CD4-positive, alpha-beta T cell treated with Interleukin-2 at 100 ng/mL for 4 hours (primary cell): ENCODE results near the gene KIF26B.
"Not testable (repeated sequence)": the region's sequence is repeated elsewhere in the genome, so short reads cannot be mapped to it uniquely, and the experiment has no call there.

Experiments used
- DNase-seq: peaks from one replicate; pipeline ENCODE4 v3.0.0-alpha.2; 2020; ENCODE audit warnings: low spot score

The KIF26B gene

GRCh38 chr1:245654460-245655050 lies 499.8 kb downstream of the KIF26B start:
- DNase-seq: no peak

GRCh38 chr1:245656189-245656717 lies 501.5 kb downstream of the KIF26B start:
- no peak for DNase-seq

GRCh38 chr1:245657371-245657770 lies 502.6 kb downstream of the KIF26B start:
- no peak for DNase-seq

GRCh38 chr1:245663373-245663772 lies 508.6 kb downstream of the KIF26B start:
- DNase-seq: no peak

- DNase-seq: no peak
Measured at GRCh38 chr1:245663841-245664240, 509.1 kb downstream of the KIF26B start.

- no peak for DNase-seq
Measured at GRCh38 chr1:245666412-245666811, 511.6 kb downstream of the KIF26B start.

GRCh38 chr1:245671349-245671748 lies 516.6 kb downstream of the KIF26B start:
- DNase-seq: no peak

- no peak for DNase-seq
Measured at GRCh38 chr1:245671966-245672767, 517.4 kb downstream of the KIF26B start.

GRCh38 chr1:245672836-245673656 lies 518.3 kb downstream of the KIF26B start:
- DNase-seq: not testable (repeated sequence)

- DNase-seq: no peak
Measured at GRCh38 chr1:245673881-245674414, 519.2 kb downstream of the KIF26B start.

GRCh38 chr1:245677461-245678240 lies 522.9 kb downstream of the KIF26B start:
- no peak for DNase-seq

GRCh38 chr1:245678860-245679411 lies 524.2 kb downstream of the KIF26B start:
- no peak for DNase-seq

GRCh38 chr1:245679821-245680780 lies 525.3 kb downstream of the KIF26B start:
- no peak for DNase-seq

- no peak for DNase-seq
Measured at GRCh38 chr1:245682638-245683628, 528.1 kb downstream of the KIF26B start.

- no peak for DNase-seq
Measured at GRCh38 chr1:245683676-245684075, 528.9 kb downstream of the KIF26B start.

- no peak for DNase-seq
Measured at GRCh38 chr1:245684166-245684565, 529.4 kb downstream of the KIF26B start.

GRCh38 chr1:245684571-245684970 lies 529.8 kb downstream of the KIF26B start:
- DNase-seq: no peak

- DNase-seq: no peak
Measured at GRCh38 chr1:245685111-245685810, 530.5 kb downstream of the KIF26B start.
